ENCODE data around the gene PLEKHN1. TPM values are rescaled to one million over a fixed set of nuclear protein-coding genes. Genes with fewer than 3 reads are reported as not detected.

Gene PLEKHN1
- total RNA-seq, 1 donor from 2014 or later, result 1.6 TPM

DNA sequence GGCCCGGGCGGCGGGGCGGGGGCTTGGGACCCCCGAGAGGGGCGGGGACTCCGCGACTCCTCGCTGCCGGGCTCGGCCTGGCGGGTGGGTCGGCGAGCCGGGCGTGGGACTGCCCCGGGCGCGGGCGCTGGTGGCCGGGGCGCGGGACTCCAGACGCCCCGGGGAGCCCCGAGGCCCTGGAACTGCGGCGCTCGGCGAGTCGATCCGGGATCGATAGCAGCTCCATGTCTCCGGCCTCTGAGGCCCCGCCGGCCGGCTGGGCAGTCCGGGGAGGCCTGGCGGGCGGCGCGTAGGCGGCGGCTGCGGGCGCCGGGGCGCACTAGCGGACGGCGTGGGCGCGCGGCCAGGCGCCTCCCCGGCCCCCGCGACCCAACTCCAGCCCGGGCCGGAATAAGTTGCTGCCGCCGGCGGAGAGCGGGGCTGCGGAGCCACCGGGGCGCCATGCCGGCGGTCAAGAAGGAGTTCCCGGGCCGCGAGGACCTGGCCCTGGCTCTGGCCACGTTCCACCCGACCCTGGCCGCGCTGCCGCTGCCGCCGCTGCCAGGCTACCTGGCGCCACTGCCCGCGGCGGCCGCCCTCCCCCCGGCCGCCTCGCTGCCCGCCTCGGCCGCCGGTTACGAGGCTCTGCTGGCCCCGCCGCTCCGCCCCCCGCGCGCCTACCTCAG lies 42.2 kb upstream of the PLEKHN1 start:
- DNase-seq (ENCODE audit: low read depth) (no peak), FAIRE-seq (no peak)
- Histone ChIP-seq H3K4me3 (ENCODE audit: low read depth, low read length) (peak overlapping the region; percentile 29), H3K36me3 (ENCODE audit: control insufficient read depth, insufficient read depth, low read length) (no peaks in the 10 kb centered on the region), H3K27me3 (ENCODE audit: control insufficient read depth, insufficient read depth, low read length) (peaks cover 60% of the 10 kb centered on the region)
- TF ChIP-seq, protein P1, sequence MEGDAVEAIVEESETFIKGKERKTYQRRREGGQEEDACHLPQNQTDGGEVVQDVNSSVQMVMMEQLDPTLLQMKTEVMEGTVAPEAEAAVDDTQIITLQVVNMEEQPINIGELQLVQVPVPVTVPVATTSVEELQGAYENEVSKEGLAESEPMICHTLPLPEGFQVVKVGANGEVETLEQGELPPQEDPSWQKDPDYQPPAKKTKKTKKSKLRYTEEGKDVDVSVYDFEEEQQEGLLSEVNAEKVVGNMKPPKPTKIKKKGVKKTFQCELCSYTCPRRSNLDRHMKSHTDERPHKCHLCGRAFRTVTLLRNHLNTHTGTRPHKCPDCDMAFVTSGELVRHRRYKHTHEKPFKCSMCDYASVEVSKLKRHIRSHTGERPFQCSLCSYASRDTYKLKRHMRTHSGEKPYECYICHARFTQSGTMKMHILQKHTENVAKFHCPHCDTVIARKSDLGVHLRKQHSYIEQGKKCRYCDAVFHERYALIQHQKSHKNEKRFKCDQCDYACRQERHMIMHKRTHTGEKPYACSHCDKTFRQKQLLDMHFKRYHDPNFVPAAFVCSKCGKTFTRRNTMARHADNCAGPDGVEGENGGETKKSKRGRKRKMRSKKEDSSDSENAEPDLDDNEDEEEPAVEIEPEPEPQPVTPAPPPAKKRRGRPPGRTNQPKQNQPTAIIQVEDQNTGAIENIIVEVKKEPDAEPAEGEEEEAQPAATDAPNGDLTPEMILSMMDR (IDR thresholded peaks at IDR 0.05; ENCODE audit: insufficient read depth, low read length, severe bottlenecking), result no peak

DNA sequence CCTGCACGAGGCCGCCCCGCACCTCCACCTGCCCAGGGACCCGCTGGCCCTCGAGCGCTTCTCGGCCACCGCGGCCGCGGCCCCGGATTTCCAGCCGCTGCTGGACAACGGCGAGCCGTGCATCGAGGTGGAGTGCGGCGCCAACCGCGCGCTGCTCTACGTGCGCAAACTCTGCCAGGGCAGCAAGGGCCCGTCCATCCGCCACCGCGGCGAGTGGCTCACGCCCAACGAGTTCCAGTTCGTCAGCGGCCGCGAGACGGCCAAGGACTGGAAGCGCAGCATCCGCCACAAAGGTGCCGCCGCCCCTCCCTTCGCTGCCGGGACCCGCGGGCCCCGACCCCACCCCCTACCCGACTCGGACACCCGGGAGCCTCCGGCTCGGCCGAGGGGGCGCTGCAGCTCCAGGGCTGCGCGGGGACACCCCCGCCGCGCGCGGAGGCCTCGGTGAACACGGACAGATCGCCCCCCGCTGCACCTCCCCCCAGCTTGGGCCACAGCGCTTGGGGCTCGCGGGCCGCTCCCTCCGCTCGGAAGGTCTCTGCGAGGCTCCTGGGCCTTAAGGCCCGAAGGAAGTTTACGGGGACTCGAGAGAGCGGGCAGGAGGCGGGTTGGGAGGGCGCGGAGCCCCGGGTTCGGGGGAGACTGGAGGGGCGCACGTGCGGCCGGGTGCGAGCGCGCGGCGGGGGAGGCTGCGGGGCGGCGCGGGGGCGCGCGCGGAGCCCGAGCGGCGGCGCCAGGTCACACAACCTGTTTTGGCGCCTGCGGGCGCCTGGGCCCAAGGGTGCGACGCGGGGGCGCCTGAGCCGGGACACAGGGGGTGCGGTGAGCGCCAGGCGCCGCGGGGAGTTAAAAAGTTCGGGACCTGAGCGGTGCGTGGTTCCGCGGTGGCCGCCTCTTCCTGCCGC lies 41.4 kb upstream of the PLEKHN1 start:
- FAIRE-seq (no peak), DNase-seq (ENCODE audit: low read depth) (no peak)
- Histone ChIP-seq H3K4me3 (ENCODE audit: low read depth, low read length) (peak overlapping the region; percentile 29), H3K36me3 (ENCODE audit: control insufficient read depth, insufficient read depth, low read length) (no peaks in the 10 kb centered on the region), H3K27me3 (ENCODE audit: control insufficient read depth, insufficient read depth, low read length) (peaks cover 53% of the 10 kb centered on the region)
- TF ChIP-seq, protein P1 (IDR thresholded peaks at IDR 0.05; ENCODE audit: insufficient read depth, low read length, severe bottlenecking), result no peak

DNA sequence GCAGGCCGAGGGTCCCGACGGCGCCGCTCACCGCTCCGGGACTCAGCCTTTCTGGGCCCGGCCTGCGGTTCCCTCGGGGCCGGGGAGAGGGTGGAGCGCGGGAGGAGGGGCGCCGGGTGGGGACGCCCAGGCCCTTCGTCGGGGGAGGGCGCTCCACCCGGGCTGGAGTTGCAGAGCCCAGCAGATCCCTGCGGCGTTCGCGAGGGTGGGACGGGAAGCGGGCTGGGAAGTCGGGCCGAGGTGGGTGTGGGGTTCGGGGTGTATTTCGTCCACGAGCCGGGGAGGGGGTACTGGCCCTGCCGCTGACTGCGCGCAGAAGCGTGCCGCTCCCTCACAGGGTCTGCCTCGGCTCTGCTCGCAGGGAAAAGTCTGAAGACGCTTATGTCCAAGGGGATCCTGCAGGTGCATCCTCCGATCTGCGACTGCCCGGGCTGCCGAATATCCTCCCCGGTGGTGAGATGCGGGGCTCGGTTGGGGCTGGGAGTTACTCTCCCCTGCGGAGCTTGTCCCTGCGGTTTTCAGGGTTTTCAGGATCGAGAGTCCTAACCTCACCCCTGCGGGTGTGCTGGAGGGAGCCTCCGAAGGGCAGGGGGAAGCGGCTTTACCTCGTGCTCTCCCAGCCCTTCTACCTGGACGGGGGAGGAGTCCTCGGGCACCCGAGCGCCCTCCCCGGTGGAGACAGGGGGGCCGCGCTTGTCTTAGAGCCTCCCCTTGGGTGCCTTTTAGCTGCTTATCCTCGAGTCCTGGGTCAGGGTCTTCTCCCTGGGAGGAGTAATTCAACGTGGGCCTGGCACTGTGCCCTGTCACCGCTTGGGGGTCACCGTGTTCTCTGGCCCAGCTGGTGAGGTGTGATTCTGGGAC lies 40.5 kb upstream of the PLEKHN1 start:
- DNase-seq (ENCODE audit: low read depth), result no peak
- H3K4me3 ChIP-seq (ENCODE audit: low read depth, low read length), result no peak overlapping the region
- no peaks in the 10 kb centered on the region for H3K36me3 ChIP-seq (ENCODE audit: control insufficient read depth, insufficient read depth, low read length)
- TF ChIP-seq, protein P1 (IDR thresholded peaks at IDR 0.05; ENCODE audit: insufficient read depth, low read length, severe bottlenecking), result no peak
- FAIRE-seq, result no peak
- H3K27me3 ChIP-seq (ENCODE audit: control insufficient read depth, insufficient read depth, low read length), result peaks cover 44% of the 10 kb centered on the region

DNA sequence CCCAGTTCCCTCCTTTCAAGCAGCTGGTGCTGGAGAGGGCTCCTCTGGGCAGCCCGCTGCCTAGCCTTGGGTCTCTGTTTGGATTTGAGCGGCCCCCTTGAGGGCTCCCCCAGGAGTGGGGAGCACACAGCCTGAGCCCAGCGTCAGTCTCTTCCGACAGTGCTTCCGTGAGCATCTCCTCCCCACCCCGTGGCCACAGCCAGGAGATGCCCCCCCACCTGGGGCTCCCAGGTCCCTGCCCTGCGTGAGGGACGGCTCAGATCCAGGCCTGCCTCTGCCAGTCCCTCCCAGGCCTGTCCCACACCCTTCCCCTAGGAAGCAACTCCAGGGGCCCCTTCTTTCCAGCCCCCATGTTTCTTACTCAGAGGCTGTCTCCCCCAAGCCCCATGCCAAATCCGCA lies 39.0 kb upstream of the PLEKHN1 start:
- FAIRE-seq (no peak), DNase-seq (ENCODE audit: low read depth) (no peak)
- Histone ChIP-seq H3K36me3 (ENCODE audit: control insufficient read depth, insufficient read depth, low read length) (no peaks in the 10 kb centered on the region), H3K27me3 (ENCODE audit: control insufficient read depth, insufficient read depth, low read length) (peaks cover 40% of the 10 kb centered on the region), H3K4me3 (ENCODE audit: low read depth, low read length) (no peak overlapping the region)
- TF ChIP-seq, protein P1 (IDR thresholded peaks at IDR 0.05; ENCODE audit: insufficient read depth, low read length, severe bottlenecking), result no peak

DNA sequence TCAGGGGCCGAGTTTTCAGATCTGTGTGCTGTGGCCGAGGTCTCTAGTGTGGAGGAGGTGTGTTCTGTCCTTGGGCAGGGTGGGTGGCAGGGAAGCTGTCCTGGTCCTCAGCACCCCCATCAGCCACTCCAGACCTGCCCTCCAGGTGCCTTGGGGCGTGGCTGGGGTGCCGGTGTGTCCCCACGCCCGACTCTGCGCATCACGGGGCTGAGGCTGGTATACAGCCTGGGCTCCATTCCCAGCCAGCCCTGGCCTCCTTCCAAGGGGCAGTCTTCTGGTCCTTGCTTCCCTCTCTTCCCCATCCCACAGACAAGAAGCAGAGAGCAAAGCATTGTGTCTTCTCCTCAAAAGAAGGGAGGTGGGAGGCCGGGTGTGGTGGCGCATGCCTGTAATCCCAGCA lies 38.5 kb upstream of the PLEKHN1 start:
- DNase-seq (ENCODE audit: low read depth) (no peak), FAIRE-seq (no peak)
- Histone ChIP-seq H3K36me3 (ENCODE audit: control insufficient read depth, insufficient read depth, low read length) (no peaks in the 10 kb centered on the region), H3K27me3 (ENCODE audit: control insufficient read depth, insufficient read depth, low read length) (peaks cover 38% of the 10 kb centered on the region), H3K4me3 (ENCODE audit: low read depth, low read length) (no peak overlapping the region)
- TF ChIP-seq, protein P1 (IDR thresholded peaks at IDR 0.05; ENCODE audit: insufficient read depth, low read length, severe bottlenecking), result no peak

Data from bronchial epithelial cell (primary cell).